ENCODE data around the gene FAM149A. TPM values are rescaled to one million over a fixed set of nuclear protein-coding genes. Genes with fewer than 3 reads are reported as not detected.

FAM149A gene
- total and polyA plus RNA-seq, 10 of the 15 experiments (the other 5 are each of a cell fraction or from before 2014, with no cell fraction given) = 0.38 to 1.9 (median 0.99) TPM

GRCh38 chr4:186082221-186082620 is 22.3 kb upstream of the FAM149A start (continued):
- TF ChIP-seq ATF2 (IDR thresholded peaks at IDR 0.05; ENCODE audit: low read length) (no peak), ZNF622 (IDR thresholded peaks at IDR 0.05) (no peak), RBBP5 (conservative IDR thresholded peaks at IDR 0.05) (no peak), SMAD1 (IDR thresholded peaks at IDR 0.05; ENCODE audit: low read depth, partially characterized antibody) (no peak), MTA3 (IDR thresholded peaks at IDR 0.05; ENCODE audit: borderline replicate concordance, low read length) (no peak), TCF12 (IDR thresholded peaks at IDR 0.05; ENCODE audit: low read depth, low read length) (no peak), TCF7 (IDR thresholded peaks at IDR 0.05; ENCODE audit: borderline replicate concordance) (no peak), RCOR1 (conservative IDR thresholded peaks at IDR 0.05; ENCODE audit: low read depth, low read length) (no peak)
- TF ChIP-seq, protein P1, sequence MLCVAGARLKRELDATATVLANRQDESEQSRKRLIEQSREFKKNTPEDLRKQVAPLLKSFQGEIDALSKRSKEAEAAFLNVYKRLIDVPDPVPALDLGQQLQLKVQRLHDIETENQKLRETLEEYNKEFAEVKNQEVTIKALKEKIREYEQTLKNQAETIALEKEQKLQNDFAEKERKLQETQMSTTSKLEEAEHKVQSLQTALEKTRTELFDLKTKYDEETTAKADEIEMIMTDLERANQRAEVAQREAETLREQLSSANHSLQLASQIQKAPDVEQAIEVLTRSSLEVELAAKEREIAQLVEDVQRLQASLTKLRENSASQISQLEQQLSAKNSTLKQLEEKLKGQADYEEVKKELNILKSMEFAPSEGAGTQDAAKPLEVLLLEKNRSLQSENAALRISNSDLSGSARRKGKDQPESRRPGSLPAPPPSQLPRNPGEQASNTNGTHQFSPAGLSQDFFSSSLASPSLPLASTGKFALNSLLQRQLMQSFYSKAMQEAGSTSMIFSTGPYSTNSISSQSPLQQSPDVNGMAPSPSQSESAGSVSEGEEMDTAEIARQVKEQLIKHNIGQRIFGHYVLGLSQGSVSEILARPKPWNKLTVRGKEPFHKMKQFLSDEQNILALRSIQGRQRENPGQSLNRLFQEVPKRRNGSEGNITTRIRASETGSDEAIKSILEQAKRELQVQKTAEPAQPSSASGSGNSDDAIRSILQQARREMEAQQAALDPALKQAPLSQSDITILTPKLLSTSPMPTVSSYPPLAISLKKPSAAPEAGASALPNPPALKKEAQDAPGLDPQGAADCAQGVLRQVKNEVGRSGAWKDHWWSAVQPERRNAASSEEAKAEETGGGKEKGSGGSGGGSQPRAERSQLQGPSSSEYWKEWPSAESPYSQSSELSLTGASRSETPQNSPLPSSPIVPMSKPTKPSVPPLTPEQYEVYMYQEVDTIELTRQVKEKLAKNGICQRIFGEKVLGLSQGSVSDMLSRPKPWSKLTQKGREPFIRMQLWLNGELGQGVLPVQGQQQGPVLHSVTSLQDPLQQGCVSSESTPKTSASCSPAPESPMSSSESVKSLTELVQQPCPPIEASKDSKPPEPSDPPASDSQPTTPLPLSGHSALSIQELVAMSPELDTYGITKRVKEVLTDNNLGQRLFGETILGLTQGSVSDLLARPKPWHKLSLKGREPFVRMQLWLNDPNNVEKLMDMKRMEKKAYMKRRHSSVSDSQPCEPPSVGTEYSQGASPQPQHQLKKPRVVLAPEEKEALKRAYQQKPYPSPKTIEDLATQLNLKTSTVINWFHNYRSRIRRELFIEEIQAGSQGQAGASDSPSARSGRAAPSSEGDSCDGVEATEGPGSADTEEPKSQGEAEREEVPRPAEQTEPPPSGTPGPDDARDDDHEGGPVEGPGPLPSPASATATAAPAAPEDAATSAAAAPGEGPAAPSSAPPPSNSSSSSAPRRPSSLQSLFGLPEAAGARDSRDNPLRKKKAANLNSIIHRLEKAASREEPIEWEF (IDR thresholded peaks at IDR 0.05; ENCODE audit: insufficient replicate concordance, low read depth, low read length) = no peak
- TF ChIP-seq, protein P2, sequence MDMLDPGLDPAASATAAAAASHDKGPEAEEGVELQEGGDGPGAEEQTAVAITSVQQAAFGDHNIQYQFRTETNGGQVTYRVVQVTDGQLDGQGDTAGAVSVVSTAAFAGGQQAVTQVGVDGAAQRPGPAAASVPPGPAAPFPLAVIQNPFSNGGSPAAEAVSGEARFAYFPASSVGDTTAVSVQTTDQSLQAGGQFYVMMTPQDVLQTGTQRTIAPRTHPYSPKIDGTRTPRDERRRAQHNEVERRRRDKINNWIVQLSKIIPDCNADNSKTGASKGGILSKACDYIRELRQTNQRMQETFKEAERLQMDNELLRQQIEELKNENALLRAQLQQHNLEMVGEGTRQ (IDR thresholded peaks at IDR 0.05; ENCODE audit: borderline replicate concordance, low read depth, low read length) = no peak

All from GM12878 (cell line).